SU-DHL-6 (cell line): ENCODE data around the gene ALOX5AP.

ENCODE experiments used
- EZH2phosphoT487 ChIP-seq: fragments of 200-600 bp; sonication (generic), shearing (Covaris generic); conservative IDR thresholded peaks from 2 replicates; pipeline ENCODE4 v1.6.1; 2018; ENCODE audit warnings: mild to moderate bottlenecking, antibody characterized with exemption, low read length, moderate library complexity, mixed read lengths
- TF ChIP-seq, protein P1 (sequence below): fragments of 200-600 bp; sonication (generic); IDR thresholded peaks from one replicate; pipeline ENCODE4 v1.5.1; 2017; ENCODE audit warnings: antibody characterized with exemption, mild to moderate bottlenecking, low read length, moderate library complexity; ENCODE audit not compliant: insufficient read depth, poor library complexity, severe bottlenecking

DNA sequence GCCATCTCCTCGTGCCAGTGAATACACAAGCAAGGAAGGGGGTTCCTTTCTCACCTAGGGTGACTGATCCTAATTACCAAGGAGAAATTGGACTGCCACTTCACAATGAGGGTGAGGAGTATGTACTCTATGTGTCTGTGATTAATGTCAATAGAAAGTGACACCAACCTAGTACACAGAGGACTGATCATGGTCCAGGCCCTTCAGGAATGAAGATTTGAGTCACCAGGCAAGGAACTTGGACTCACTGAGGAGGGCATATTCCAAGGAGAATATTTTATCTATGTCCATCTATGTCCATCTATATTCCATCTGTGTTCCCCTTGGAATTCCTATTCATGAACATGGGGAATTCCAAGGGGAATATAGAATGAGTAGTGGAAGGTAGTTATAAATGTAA is 9.2 kb upstream of the ALOX5AP start:
- TF ChIP-seq, protein P1, sequence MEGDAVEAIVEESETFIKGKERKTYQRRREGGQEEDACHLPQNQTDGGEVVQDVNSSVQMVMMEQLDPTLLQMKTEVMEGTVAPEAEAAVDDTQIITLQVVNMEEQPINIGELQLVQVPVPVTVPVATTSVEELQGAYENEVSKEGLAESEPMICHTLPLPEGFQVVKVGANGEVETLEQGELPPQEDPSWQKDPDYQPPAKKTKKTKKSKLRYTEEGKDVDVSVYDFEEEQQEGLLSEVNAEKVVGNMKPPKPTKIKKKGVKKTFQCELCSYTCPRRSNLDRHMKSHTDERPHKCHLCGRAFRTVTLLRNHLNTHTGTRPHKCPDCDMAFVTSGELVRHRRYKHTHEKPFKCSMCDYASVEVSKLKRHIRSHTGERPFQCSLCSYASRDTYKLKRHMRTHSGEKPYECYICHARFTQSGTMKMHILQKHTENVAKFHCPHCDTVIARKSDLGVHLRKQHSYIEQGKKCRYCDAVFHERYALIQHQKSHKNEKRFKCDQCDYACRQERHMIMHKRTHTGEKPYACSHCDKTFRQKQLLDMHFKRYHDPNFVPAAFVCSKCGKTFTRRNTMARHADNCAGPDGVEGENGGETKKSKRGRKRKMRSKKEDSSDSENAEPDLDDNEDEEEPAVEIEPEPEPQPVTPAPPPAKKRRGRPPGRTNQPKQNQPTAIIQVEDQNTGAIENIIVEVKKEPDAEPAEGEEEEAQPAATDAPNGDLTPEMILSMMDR, result no peak
- no peak for TF ChIP-seq EZH2phosphoT487
